Glutamatergic neuron (in vitro differentiated cells): ENCODE results near the gene AGBL4. TPM values are rescaled to one million over a fixed set of nuclear protein-coding genes. Genes with fewer than 3 reads are reported as not detected.

Source experiments
- DNase-seq: peaks from one replicate; pipeline ENCODE4 v3.0.0; 2022
- H3K27ac Mint-ChIP-seq: one replicate; pipeline ENCODE4 v1.8.0; 2020; ENCODE audit warnings: mild to moderate bottlenecking, mixed read lengths, inconsistent platforms; ENCODE audit not compliant: unreplicated experiment
- H3K27me3 Mint-ChIP-seq: one replicate; pipeline ENCODE4 v1.8.0; 2020; ENCODE audit warnings: mild to moderate bottlenecking, moderate library complexity, mixed read lengths, inconsistent platforms; ENCODE audit not compliant: unreplicated experiment
- H3K36me3 Mint-ChIP-seq: one replicate; pipeline ENCODE4 v1.8.0; 2020; ENCODE audit warnings: mild to moderate bottlenecking, mixed read lengths, inconsistent platforms; ENCODE audit not compliant: unreplicated experiment
- H3K4me1 Mint-ChIP-seq: one replicate; pipeline ENCODE4 v1.8.0; 2020; ENCODE audit warnings: mild to moderate bottlenecking, low read depth, mixed read lengths, inconsistent platforms; ENCODE audit not compliant: unreplicated experiment
- H3K4me3 Mint-ChIP-seq: one replicate; pipeline ENCODE4 v1.8.0; 2020; ENCODE audit warnings: mild to moderate bottlenecking, mixed read lengths, inconsistent platforms; ENCODE audit not compliant: unreplicated experiment
- H3K9me3 Mint-ChIP-seq: one replicate; pipeline ENCODE4 v1.8.0; 2020; ENCODE audit warnings: mild to moderate bottlenecking, moderate library complexity, mixed read lengths, inconsistent platforms; ENCODE audit not compliant: unreplicated experiment
- total RNA-seq: library from RNA; stranded (reverse); fragmentation: NEBNext Ultra II Directional; extraction: Animal tissue kit (Norgen Biotek cat#: 25700); gene quantifications from one replicate; pipeline ENCODE4 v1.2.1, GENCODE V29; 2021; ENCODE audit not compliant: unreplicated experiment
- TF ChIP-seq, protein P1 (sequence below): fragments of 200-600 bp; sonication (generic); IDR thresholded peaks from one replicate; pipeline ENCODE4 v1.5.0; 2021; ENCODE audit not compliant: partially characterized antibody, unreplicated experiment

The AGBL4 gene
- total RNA-seq, 1 donor from 2014 or later, result 3.5 TPM

DNA sequence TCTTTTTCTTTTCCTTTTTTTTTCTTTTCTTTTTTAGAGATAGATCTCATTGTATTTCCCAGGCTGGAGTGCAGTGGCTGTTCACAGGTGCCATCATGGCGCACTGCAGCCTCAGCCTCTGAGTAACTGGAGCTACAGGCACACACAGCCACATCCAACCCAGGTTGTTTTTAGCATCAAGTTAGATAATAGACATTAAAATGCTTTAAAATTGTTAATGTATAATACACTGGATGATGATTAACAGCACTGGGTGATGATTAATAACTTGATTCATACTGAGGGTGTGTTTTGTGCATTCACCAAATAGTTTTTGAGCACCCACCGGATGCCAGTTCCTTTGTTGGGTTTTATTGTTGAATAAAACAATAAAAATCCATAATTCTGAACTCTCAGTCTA is 1322.3 kb downstream of the AGBL4 start:
- TF ChIP-seq, protein P1, sequence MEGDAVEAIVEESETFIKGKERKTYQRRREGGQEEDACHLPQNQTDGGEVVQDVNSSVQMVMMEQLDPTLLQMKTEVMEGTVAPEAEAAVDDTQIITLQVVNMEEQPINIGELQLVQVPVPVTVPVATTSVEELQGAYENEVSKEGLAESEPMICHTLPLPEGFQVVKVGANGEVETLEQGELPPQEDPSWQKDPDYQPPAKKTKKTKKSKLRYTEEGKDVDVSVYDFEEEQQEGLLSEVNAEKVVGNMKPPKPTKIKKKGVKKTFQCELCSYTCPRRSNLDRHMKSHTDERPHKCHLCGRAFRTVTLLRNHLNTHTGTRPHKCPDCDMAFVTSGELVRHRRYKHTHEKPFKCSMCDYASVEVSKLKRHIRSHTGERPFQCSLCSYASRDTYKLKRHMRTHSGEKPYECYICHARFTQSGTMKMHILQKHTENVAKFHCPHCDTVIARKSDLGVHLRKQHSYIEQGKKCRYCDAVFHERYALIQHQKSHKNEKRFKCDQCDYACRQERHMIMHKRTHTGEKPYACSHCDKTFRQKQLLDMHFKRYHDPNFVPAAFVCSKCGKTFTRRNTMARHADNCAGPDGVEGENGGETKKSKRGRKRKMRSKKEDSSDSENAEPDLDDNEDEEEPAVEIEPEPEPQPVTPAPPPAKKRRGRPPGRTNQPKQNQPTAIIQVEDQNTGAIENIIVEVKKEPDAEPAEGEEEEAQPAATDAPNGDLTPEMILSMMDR, result no peak
- H3K27ac Mint-ChIP-seq, result no peak overlapping the region
- H3K4me3 Mint-ChIP-seq, result no peak overlapping the region
- peaks cover 1% of the 10 kb centered on the region for H3K27me3 Mint-ChIP-seq
- no peaks in the 10 kb centered on the region for H3K36me3 Mint-ChIP-seq
- no peak for DNase-seq
- peaks cover 3% of the 10 kb centered on the region for H3K4me1 Mint-ChIP-seq
- no peaks in the 10 kb centered on the region for H3K9me3 Mint-ChIP-seq

DNA sequence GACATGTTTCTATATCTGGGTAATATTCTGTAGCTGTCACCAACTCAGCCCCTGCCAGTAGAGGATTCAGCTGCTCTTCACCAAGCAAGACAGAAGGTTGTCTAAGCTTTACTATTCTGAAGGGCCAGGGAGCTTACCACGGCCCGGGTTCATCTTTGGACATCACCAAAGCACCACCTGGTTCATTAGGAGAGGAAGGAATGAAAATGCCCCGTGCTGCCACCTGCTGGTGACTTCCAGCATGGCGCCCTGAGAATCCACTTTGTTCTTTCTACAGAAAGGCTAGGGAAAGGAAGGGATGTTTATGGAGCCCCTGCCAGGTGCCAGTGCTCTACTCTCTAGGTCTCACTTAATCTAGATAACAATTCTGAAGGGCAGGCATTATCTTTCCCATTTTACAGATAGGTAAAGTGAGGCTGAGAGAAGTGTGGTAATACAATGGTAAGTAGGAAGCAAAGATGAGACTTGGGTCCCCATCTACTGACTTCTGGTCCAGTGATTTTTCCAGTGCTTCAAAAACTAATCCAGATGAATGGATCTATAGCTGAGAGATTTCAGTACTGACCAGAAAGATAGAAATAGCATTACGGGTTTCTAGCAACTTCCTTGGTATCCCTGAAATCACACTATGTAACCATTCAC is 1326.6 kb downstream of the AGBL4 start:
- Mint-ChIP-seq H3K4me3 (no peak overlapping the region), H3K27me3 (peaks cover 3% of the 10 kb centered on the region), H3K9me3 (peaks cover 2% of the 10 kb centered on the region), H3K36me3 (no peaks in the 10 kb centered on the region), H3K27ac (peak overlapping the region; percentile 48), H3K4me1 (peaks cover 10% of the 10 kb centered on the region)
- peak; percentile 85 for DNase-seq
- TF ChIP-seq, protein P1, result peak; percentile 97

- no peak overlapping the region for H3K4me3 Mint-ChIP-seq
- TF ChIP-seq, protein P1, result no peak
- no peaks in the 10 kb centered on the region for H3K36me3 Mint-ChIP-seq
- H3K9me3 Mint-ChIP-seq, result peaks cover 3% of the 10 kb centered on the region
- peaks cover 1% of the 10 kb centered on the region for H3K27me3 Mint-ChIP-seq
- peak; percentile 31 for DNase-seq
- H3K4me1 Mint-ChIP-seq, result peaks cover 17% of the 10 kb centered on the region
- H3K27ac Mint-ChIP-seq, result peak overlapping the region; percentile 74
These were observed 1328.6 kb downstream of the AGBL4 start for GRCh38 chr1:48695161-48695560.

GRCh38 chr1:48693674-48694320 is 1330.0 kb downstream of the AGBL4 start:
- TF ChIP-seq, protein P1, result no peak
- Mint-ChIP-seq H3K9me3 (peaks cover 3% of the 10 kb centered on the region), H3K27me3 (peaks cover 1% of the 10 kb centered on the region), H3K27ac (no peak overlapping the region), H3K4me1 (peaks cover 17% of the 10 kb centered on the region), H3K36me3 (no peaks in the 10 kb centered on the region), H3K4me3 (no peak overlapping the region)
- no peak for DNase-seq

GRCh38 chr1:48693180-48693579 is 1330.6 kb downstream of the AGBL4 start:
- DNase-seq, result no peak
- Mint-ChIP-seq H3K9me3 (peaks cover 3% of the 10 kb centered on the region), H3K4me3 (no peak overlapping the region), H3K36me3 (no peaks in the 10 kb centered on the region), H3K27me3 (peaks cover 3% of the 10 kb centered on the region), H3K4me1 (peaks cover 17% of the 10 kb centered on the region), H3K27ac (no peak overlapping the region)
- TF ChIP-seq, protein P1, result no peak
